Upper lobe of left lung (tissue), 6 donors: ENCODE data around the gene TMEM119. TPM values are rescaled to one million over a fixed set of nuclear protein-coding genes. Genes with fewer than 3 reads are reported as not detected.

ENCODE experiments used
- ATAC-seq, 2 donors: fragments of 200-7000 bp; cut with Tn5 transposase; one replicate each; pipeline ENCODE4 v1.9.1; 2022; ENCODE audit warnings: mild to moderate bottlenecking in 2 of 2, moderate library complexity in 2 of 2; ENCODE audit not compliant: low FRiP score in 2 of 2
- DNase-seq, 2 donors: peaks; one replicate each; pipeline ENCODE4 v3.0.0-alpha.2; 2019 to 2020
- H3K27ac ChIP-seq, 4 donors: fragments of 200-600 bp; sonication (generic); one replicate each; pipeline ENCODE4 v1.5.1; 2016 to 2019
- H3K27me3 ChIP-seq, 4 donors: fragments of 200-600 bp; sonication (generic); one replicate each; pipeline ENCODE4 v1.5.1; 2017 to 2019
- H3K36me3 ChIP-seq, 4 donors: fragments of 200-600 bp; sonication (generic); one replicate each; pipeline ENCODE4 v1.5.1; 2016 to 2019
- H3K4me1 ChIP-seq, 4 donors: fragments of 200-600 bp; sonication (generic); one replicate each; pipeline ENCODE4 v1.5.1; 2018 to 2019
- H3K4me3 ChIP-seq, 4 donors: fragments of 200-600 bp; sonication (generic); one replicate each; pipeline ENCODE4 v1.5.1; 2017 to 2019; ENCODE audit warnings: mild to moderate bottlenecking in 2 of 4, moderate library complexity in 1 of 4
- H3K9me3 ChIP-seq, 4 donors: fragments of 200-600 bp; sonication (generic); one replicate each; pipeline ENCODE4 v1.5.1; 2018 to 2019
- EP300 ChIP-seq, 4 donors: sonication (generic); formaldehyde crosslinking; IDR thresholded peaks; one replicate each; pipeline ENCODE4 v1.5.1; 2017; ENCODE audit warnings: antibody characterized with exemption in 4 of 4, control low read depth in 2 of 4
- POLR2A ChIP-seq, 4 donors: fragments of 450-650 bp; IDR thresholded peaks; one replicate each; pipeline ENCODE4 v1.5.1; 2016 to 2017; ENCODE audit warnings: antibody characterized with exemption in 4 of 4, mild to moderate bottlenecking in 2 of 4
- POLR2AphosphoS5 ChIP-seq, 2 donors: sonication (generic); formaldehyde crosslinking; IDR thresholded peaks; one replicate each; pipeline ENCODE4 v1.5.1; 2017; ENCODE audit warnings: antibody characterized with exemption in 2 of 2
- WGBS, 2 donors: methylation state at CpG; one replicate each; pipeline ENCODE4 v1.1.5; 2017 to 2018; 5-methylcytosine and 5-hydroxymethylcytosine counted together
- total RNA-seq, 6 donors: library from RNA; depleted of rRNA in 4 of 6; stranded (reverse); fragments of >200 nt in 4 of 6; gene quantifications; one replicate each; pipeline versions ENCODE4 v1.1.0 to v1.2.1, GENCODE V29; 2016 to 2021
- TF ChIP-seq, protein P1 (sequence below), 6 experiments: fragments of 450-650 bp in 4 of 6; fragments of 200-600 bp in 2 of 6; sonication (generic) in 2 of 6; IDR thresholded peaks; one replicate each; pipeline ENCODE4 v1.5.1; 2016 to 2019; ENCODE audit warnings: antibody characterized with exemption in 6 of 6
- donor health status: DM: no; HTN: no; CAD: no; lungs with moderate emphysema.
- donor health status: DM: no; HTN: yes; CAD: no; lungs with severe emphysema.

Gene TMEM119
- total RNA-seq, 6 donors from 2014 or later = 1.5 to 50.7 (median 20.5) TPM

- no peaks in the 10 kb centered on the region for H3K9me3 ChIP-seq
- H3K4me1 ChIP-seq = no peaks in the 10 kb centered on the region
- no peak overlapping the region for H3K4me3 ChIP-seq
- no peak for ATAC-seq
- H3K27me3 ChIP-seq = no peaks in the 10 kb centered on the region
- no peak overlapping the region for H3K27ac ChIP-seq
- no peak for DNase-seq
- WGBS, 2 donors = 56 to 60% methylated on average over 4 of the region's 4 CpGs
- TF ChIP-seq POLR2A (IDR thresholded peaks at IDR 0.05) = no peak
- TF ChIP-seq, protein P1, sequence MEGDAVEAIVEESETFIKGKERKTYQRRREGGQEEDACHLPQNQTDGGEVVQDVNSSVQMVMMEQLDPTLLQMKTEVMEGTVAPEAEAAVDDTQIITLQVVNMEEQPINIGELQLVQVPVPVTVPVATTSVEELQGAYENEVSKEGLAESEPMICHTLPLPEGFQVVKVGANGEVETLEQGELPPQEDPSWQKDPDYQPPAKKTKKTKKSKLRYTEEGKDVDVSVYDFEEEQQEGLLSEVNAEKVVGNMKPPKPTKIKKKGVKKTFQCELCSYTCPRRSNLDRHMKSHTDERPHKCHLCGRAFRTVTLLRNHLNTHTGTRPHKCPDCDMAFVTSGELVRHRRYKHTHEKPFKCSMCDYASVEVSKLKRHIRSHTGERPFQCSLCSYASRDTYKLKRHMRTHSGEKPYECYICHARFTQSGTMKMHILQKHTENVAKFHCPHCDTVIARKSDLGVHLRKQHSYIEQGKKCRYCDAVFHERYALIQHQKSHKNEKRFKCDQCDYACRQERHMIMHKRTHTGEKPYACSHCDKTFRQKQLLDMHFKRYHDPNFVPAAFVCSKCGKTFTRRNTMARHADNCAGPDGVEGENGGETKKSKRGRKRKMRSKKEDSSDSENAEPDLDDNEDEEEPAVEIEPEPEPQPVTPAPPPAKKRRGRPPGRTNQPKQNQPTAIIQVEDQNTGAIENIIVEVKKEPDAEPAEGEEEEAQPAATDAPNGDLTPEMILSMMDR (IDR thresholded peaks at IDR 0.05) = no peak
- TF ChIP-seq EP300 (IDR thresholded peaks at IDR 0.05) = no peak
- TF ChIP-seq POLR2AphosphoS5 (IDR thresholded peaks at IDR 0.05) = no peak
- no peaks in the 10 kb centered on the region for H3K36me3 ChIP-seq
These were observed 2.8 kb upstream of the TMEM119 start for GRCh38 chr12:108600702-108601007.

- Histone ChIP-seq H3K4me3 (no peak overlapping the region), H3K27me3 (no peaks in the 10 kb centered on the region), H3K4me1 (no peaks in the 10 kb centered on the region), H3K9me3 (no peaks in the 10 kb centered on the region), H3K36me3 (no peaks in the 10 kb centered on the region), H3K27ac (no peak overlapping the region)
- TF ChIP-seq POLR2AphosphoS5 (IDR thresholded peaks at IDR 0.05) (no peak), EP300 (IDR thresholded peaks at IDR 0.05) (no peak), POLR2A (IDR thresholded peaks at IDR 0.05) (no peak)
- TF ChIP-seq, protein P1 (IDR thresholded peaks at IDR 0.05) = no peak
- ATAC-seq (no peak), DNase-seq (no peak)
- 84 to 86% methylated on average over 8 to 10 of the region's 10 CpGs for WGBS, 2 donors
These were observed 2.2 kb upstream of the TMEM119 start for GRCh38 chr12:108599948-108600701.

GRCh38 chr12:108599541-108599940 lies 1.7 kb upstream of the TMEM119 start:
- Histone ChIP-seq H3K4me1 (no peaks in the 10 kb centered on the region), H3K9me3 (no peaks in the 10 kb centered on the region), H3K27me3 (no peaks in the 10 kb centered on the region), H3K36me3 (no peaks in the 10 kb centered on the region), H3K4me3 (no peak overlapping the region), H3K27ac (no peak overlapping the region)
- DNase-seq (no peak), ATAC-seq (no peak)
- TF ChIP-seq POLR2A (IDR thresholded peaks at IDR 0.05) = no peak
- TF ChIP-seq, protein P1 (IDR thresholded peaks at IDR 0.05) = no peak
- no peak for TF ChIP-seq EP300 (IDR thresholded peaks at IDR 0.05)
- TF ChIP-seq POLR2AphosphoS5 (IDR thresholded peaks at IDR 0.05) = no peak
- 80 to 81% methylated on average over 4 to 6 of the region's 6 CpGs for WGBS, 2 donors

DNA sequence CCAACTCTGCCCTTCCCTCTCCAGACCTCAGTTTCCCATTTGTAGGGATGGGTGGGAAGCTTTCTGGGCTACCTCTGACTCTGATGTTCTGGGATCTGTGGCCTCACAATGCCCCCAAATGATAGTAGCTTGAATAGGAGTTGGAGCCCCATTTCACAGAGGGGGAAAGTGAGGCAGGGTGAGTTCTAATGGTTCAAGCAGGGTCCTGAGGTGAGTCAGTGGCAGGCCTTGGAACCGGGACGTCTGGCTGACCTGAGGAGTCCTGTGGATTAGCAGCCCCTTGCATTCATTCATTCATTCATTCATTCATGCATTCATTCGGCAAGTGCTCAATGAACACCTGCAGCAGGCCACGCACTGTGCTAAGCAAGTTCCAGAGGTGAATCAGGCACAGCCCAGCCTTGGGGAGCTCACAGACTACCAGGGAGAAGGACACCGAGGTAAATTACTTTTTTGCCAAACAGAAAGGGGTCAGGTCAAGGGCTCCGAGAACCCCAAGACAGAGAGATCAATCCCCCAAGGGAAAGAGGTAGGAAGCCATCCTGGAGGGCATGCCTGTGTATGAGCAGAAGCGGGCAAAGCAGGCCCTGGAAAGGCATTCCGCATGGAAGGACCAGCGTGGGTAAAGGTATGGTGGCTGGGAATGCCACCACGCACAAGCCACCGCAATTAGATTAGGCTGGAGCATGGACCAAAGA lies 818 bp upstream of the TMEM119 start:
- WGBS, 2 donors = 88 to 97% methylated on average over 11 of the region's 11 CpGs
- TF ChIP-seq POLR2AphosphoS5 (IDR thresholded peaks at IDR 0.05) (no peak), EP300 (IDR thresholded peaks at IDR 0.05) (no peak), POLR2A (IDR thresholded peaks at IDR 0.05) (no peak)
- TF ChIP-seq, protein P1 (IDR thresholded peaks at IDR 0.05) = no peak
- H3K4me3 ChIP-seq = no peak overlapping the region
- H3K27ac ChIP-seq = peak overlapping the region in 3 of 4 donors; percentile 27 to 60 (median 34)
- H3K27me3 ChIP-seq = no peaks in the 10 kb centered on the region
- no peaks in the 10 kb centered on the region for H3K36me3 ChIP-seq
- ATAC-seq (no peak), DNase-seq (no peak)
- H3K9me3 ChIP-seq = no peaks in the 10 kb centered on the region
- no peaks in the 10 kb centered on the region for H3K4me1 ChIP-seq
